Amniotic stem cell (primary cell): Measurements from ENCODE around the gene SVIL.
"Not testable (repeated sequence)": the region's sequence is repeated elsewhere in the genome, so short reads cannot be mapped to it uniquely, and the experiment has no call there.

Experiments
- DNase-seq: peaks from one replicate; lab custom pipeline; 2025; lab: John Stamatoyannopoulos, UW

The SVIL gene

DNA sequence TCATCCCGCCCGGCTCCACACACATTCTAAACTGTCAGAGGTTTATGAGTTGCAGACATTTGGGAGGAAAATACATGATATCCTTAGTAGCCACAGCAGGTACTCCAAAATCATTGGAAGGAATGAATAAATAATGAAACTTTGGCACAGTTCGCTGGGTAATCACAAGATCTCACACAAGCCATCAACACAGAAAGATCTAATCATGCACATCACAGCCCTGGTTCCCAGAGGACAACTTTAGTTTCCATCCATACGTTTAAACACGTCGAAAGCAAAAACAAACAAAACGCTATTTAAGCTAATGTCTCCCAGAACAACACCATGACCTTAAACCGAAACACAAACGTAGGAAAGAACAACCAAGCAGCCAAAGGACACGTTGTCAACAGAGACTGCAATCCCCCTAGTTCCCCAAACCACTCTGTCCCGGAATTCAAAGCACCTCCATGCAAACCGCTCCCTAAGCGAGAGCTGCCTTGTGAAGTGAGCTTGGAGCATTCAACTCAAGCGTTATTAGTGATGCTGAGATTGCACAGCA lies 12.3 kb downstream of the SVIL start:
- DNase-seq, result no peak

DNA sequence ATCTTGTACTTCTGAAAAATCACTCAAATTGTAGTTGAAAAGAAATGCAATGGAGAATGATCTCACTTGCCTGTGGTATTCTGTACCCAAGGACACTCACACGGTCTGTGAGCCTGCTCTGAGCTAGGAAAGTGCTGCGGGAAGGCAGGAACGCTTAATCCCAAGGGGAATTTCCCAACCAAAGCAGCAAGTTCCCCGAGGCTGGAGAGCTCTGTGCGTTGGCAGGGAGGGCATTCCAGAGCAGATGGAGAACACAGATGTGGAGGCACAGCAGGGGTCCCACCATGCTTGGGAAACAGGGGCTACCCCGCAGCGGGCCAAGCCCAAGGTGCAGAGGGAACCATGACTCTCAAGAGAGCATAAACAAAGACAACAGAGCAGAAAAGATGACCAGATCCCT lies 13.6 kb downstream of the SVIL start:
- DNase-seq, result peak; percentile 65

DNA sequence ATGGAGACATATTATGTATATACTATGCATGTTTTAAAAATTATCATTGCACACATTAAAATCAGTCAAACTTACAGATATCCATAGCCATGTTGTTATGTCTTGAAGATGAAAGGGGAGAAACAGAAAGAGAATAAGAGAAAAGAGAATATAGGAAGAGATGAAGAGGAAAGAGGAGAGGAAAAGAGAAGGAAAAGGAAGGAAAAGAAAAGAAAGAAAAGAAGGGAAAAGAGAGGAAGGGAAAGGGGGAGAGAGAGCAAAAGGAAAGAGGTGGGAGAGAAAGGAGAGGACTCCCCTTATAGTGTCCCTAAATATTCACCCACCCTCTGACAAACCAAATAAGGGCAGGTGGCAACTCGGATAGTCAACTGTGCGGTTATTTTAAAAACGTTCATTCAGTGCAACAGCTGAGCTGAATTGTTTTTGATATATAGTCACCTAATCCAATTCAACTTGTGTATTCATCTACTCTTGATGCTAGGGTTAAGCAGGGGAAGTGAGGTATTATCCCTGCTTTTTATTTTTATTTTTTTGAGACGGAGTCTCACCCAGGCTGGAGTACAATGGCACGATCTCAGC lies 14.6 kb downstream of the SVIL start:
- DNase-seq, result no peak

DNA sequence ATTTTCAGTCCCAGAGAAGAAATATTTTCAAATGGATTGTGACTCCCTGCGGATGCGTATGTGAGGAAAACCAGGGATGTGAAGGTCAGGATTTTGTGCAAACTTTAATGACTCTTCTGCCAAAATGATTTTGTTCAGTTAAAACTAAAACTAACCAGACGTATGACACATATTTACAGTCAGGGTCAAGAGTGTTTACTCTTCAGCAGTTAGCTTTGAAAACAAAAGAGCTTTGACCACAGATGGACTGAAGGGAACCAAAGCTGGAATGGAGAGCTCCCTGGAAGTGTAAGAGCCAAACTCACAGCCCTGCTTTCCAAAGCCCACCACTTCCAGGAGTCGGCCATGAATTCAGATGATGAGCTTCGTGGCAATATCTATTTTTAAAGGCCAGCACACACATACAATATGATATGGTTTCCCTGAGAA lies 15.5 kb downstream of the SVIL start:
- DNase-seq, result no peak

DNA sequence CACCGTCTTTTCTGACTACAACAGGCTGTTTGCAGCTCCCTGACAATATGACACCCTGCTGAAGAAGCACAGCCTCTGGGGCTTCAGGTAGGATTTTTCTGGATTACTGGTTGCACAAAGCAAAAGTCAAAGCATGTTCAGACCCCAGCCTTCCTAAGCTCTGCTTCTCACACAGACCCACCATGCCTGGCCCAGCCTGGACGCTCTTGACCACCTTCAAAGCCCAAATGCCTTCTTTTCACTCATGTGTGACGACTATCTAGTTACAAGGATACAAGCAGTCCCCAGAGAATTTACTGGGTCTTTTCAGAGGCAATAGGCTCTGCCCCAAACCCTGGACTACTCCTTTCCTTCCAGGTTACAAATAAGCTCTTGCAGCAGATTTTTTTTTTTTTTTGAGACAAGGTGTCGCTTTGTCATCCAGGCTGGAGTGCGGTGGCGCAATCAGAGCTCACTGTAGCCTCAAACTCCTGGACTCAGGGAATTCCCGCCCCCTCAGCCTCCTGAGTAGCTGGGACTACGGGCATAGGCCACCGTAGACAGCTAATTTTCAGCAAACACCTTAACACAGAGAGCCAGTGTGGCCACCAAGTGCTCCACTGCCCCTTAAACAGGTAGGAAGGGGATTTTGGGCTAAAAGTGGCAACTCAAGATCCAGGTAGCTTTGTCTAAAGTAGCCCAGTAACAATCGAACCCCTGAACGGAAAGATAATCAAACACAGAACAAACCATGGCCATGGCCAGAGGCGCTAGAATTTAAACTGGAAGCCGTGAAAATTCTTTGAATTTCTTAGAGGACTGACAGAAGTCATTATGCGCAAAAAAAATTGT lies 16.2 kb downstream of the SVIL start:
- DNase-seq, result no peak

GRCh38 chr10:29617880-29618340 lies 16.9 kb downstream of the SVIL start:
- no peak for DNase-seq

DNA sequence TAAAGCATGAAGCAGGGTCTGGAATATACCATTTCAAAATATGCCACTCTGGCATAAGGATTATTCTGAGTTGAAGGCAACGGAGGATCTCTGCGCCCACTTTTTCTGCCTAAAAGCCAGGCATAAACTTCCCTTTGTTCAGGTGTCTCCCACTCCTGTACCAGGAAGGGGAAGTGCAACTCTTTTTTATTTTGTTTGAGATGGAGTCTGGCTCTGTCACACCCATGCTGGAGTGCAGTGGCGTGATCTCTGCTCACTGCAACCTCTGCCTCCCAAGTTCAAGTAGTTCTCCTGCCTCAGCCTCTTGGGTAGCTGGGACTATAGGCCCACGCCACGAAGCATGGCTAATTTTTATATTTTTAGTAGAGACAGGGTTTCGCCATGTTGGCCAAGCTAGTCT lies 18.2 kb downstream of the SVIL start:
- no peak for DNase-seq

DNA sequence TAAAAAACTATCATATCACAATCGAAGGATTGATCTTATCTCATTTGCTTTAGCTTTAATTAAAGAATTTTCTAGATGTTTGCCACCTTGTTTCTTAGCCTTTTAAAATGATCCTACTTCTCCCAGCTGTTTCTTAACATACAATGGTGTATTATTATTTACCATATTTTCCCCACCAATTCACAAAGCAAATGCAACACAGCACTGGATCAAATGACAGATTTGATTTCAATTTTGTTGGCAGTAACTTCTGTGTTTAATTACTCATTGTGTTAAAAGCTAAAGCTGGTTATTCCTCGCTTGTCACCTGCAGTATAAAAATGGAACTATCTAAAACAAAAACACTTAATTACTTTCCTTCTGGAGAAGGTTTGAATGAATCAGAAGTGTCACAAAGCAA lies 19.6 kb downstream of the SVIL start:
- DNase-seq, result no peak

- DNase-seq, result not testable (repeated sequence)
These were observed 20.5 kb downstream of the SVIL start for GRCh38 chr10:29614289-29614688.

- DNase-seq, result no peak
These were observed 21.0 kb downstream of the SVIL start for GRCh38 chr10:29613791-29614190.

DNA sequence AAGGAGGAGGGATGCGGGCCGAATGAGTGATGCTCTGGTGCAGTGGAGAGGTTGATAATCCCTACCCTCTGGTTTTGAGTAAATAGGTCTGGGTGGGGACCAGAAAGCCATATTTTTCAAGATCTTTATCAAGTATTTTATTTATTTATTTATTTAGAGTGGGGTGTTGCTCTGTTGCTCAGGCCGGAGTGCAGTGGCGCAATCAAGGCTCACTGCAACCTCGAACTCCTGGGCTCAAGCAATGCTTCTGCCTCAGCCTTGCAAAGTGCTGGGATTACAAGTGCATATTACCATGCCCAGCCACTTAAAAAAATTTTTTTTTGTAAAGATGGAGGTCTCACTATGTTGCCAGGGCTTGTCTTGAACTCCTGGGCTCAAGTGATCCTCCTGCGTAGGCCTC lies 21.6 kb downstream of the SVIL start:
- no peak for DNase-seq

DNA sequence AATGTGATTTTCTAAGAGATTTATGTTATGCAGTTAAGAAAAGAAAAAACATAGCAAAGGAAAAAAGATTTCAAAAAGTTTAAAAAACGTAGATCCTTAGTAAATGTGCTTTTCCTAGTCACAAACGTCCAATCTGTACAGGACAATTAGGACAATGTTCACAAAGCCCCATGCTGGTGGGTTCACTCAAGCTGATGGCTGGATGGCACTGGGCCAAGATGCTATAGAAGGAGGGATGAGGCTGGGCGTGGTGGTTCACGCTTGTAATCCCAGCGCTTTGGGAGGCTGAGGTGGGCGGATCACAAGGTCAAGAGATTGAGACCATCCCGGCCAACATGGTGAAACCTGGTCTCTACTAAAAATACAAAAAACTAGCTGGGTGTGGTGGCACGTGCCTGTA lies 22.1 kb downstream of the SVIL start:
- DNase-seq, result no peak

DNA sequence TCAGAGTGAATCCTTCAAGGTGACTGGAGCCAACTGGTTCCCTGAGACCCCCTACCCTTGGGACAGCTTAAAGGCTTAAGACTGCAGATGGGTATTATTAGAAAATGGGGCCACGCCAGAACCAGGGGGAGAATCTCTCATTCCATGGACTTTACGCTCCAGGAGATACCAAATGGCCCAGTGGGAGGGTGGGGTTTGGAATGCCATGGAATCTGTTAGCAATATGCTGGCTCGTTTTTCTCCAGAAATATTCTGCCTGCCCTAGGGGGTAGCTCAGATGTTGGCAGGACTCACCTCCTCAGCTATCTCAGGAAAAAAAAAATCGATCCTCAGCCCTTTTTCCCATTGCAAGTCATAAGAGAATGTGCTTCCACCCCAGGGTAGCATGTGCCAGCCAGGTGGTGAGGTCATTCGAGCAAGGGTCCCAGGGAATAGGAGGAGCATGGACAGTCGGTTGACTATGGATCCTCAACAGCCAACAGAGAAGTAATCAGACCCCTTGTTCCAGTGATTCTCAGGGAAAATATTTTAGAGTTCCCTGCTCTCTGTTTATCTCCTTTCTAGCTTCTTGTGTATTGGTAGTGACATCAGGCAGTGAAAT lies 22.9 kb downstream of the SVIL start:
- DNase-seq, result no peak

DNA sequence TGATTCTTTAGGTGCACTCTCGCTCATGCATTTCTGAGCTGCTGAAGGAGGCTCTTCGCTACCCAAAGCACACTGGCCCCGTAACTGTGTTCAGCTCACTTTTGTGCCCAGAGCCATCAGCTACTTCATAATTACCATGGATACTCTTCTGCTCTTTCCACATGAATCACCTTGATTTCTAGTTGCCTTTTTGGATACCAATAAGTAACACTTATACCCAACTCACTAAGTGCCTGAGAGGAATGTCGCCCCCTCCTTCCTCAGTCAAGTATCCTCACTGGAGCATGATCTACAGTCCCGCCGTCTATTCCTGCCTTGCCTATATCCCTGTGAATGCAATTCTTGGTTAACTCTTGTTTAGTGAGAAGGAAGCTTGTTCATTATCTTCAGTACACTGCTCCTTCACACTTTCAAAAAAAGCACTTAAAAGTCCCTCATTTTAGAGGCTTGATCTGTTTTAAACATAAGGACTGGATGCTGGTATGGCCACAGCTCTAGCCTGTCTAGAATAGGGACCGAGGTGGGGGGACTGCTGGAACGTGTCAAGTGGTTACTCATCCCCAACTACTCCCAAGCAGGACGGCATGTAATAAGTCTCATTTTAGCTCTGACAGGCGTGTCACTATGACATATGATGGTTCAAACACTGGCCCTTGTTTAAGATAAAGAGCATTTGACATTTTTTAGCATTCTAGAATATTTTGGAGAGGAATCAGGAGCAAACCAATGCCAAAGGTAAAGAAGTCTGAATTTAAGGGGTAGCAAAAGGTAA lies 23.7 kb downstream of the SVIL start:
- DNase-seq, result no peak

GRCh38 chr10:29610331-29610730 lies 24.4 kb downstream of the SVIL start:
- DNase-seq, result not testable (repeated sequence)

DNA sequence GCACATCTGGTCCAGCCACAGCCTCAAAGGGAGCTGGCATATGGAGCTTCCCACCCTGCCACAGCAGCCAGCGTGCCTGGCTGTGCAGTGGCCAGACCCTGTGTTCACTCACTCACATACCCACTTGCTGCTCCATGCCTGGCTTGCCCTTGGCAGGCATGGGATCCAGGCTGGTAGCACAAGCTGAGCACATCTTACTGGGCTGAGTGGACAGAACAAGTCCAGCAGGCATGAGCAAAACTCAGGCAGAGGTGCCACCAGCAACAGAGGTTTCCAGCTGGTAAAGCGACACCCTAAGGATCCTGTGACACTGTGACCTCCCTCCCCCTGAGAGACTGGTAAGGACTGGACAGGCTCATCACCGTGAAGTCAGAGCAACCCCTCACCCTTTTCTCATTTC lies 25.1 kb downstream of the SVIL start:
- DNase-seq, result no peak

GRCh38 chr10:29608476-29609301 lies 26.1 kb downstream of the SVIL start:
- DNase-seq, result no peak

DNA sequence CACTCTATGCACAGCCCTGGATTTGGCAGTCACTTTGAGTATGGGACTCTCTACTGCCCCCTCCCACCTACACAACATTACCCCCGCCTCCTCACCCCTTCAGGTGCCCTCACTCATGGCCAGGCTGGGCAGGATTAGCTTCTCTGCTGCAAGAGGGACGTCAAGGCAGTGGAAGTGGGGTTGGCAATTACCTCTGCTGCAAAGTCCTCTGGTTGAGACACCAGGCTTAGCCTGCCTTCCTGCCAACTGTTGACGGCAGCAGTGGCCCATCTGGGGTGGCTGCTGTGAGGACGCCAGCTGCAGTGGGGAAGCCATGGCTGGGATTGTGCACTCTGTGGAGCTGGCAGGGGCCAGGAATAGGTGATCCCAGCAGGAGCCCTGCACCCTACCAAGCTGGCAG lies 26.7 kb downstream of the SVIL start:
- DNase-seq, result no peak

DNA sequence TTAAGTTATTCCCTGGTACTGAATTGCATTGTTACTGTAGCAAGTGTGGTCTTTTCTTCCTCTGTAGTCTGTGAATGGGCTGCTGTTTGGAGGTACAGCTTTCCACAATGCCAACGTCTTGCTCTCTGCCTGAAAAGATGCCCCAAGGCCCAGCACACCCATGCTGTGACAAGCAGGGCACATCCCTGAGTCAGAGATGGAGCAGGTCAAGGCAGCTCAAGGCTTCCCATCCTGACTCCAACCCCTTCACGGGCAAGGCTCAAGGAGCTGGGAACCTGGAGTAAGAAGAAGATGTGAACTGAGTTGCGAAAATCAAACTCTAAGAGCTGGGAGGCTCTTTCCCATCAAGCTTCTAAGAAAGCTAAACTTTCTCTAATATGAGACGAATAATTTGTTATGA lies 27.2 kb downstream of the SVIL start:
- no peak for DNase-seq

DNA sequence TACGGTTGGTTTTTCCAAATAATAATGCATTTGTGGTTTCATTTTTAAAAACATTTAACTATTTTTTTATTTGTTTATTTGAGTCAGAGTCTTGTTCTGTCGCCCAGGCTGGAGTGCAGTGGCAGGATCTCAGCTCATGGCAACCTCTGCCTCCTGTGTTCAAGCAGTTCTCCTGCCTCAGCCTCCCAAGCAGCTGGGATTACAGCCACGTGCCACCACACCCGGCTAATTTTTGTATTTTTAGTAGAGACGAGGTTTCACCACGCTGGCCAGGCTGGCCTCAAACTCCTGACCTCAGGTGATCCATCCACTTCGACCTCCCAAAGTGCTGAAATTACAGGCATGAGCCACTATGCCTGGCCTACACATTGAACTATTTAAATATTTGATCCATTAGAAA lies 28.1 kb downstream of the SVIL start:
- DNase-seq, result not testable (repeated sequence)

DNA sequence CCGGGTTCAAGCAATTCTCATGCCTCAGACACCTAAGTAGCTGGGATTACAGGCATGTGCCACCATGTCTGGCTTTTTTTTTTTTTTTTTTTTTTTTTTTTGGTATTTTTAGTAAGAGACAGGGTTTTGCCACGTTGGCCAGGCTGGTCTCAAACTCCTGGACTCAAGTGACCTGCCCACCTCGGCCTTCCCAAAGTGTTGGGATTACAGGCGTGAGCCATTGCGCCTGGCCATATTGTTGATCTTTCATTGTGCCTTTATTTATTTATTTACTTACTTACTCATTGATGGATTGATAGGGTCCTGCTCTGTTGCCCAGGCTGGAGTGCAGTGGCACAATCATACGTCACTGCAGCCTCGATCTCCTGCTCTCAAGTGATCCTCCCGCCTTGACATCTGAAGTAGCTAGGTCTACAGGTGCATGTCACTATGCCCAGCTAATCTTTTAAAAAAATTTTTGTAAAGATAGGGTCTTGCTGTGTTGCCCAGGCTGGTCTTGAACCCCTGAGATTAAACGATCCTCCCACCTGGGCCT lies 30.4 kb downstream of the SVIL start:
- DNase-seq, result no peak
